ENCODE results near the gene HEG1.
A peak's percentile ranks its signal among the peaks of the same experiment; 100 is the strongest.
"Not testable (repeated sequence)": the region's sequence is repeated elsewhere in the genome, so short reads cannot be mapped to it uniquely, and the experiment has no call there.

The HEG1 gene

DNA sequence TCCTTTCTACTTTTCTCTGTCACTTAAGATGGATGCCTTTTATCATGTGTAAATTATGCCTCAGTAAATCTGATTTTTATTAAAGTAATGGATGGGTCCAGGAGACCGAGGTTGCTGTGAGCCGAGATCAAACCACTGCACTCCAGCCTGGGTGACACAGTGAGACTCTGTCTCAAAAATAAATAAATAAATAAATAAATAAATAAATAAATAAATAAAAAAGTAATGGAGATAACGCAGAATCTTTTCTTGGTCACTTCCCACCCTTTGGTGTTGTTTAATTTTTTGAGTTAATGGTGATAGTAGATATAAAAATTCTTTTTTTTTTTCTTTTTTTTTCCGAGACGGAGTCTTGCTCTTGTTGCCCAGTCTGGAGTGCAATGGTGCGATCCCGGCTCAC, 77.2 kb downstream of the HEG1 start:
- DNase-seq: no peak

- peak; percentile 42 to 59 for DNase-seq
Measured at GRCh38 chr3:124976383-124976782, 79.4 kb downstream of the HEG1 start.

- peak in 1 of 2 experiments; percentile 51 for DNase-seq
Measured at GRCh38 chr3:124974691-124975090, 81.1 kb downstream of the HEG1 start.

GRCh38 chr3:124973290-124973689, 82.5 kb downstream of the HEG1 start:
- DNase-seq: peak; percentile 63 to 64

- DNase-seq: peak; percentile 79 to 89
Measured at GRCh38 chr3:124972457-124972856, 83.3 kb downstream of the HEG1 start.

GRCh38 chr3:124969963-124970722, 85.7 kb downstream of the HEG1 start:
- DNase-seq: no peak

DNA sequence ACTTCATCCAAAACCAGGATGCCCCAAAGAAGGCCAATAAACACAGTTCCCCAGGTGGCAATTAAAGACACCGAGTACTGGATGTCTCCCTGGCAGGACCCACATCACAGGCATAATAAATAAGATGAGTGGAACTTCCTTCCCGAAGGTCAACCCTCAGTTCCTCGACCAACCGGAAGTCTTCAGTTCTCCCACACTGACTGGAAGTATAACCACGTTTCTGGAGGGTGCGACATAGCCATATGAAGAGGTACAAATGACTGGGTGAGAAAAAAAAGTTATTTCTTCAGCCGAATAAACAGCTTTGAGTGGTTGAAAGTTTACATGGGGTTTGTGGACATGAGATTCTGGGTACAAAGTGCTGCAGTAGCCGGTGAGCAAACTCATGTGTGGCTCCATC, 86.6 kb downstream of the HEG1 start:
- DNase-seq: no peak

GRCh38 chr3:124967964-124968363, 87.8 kb downstream of the HEG1 start:
- DNase-seq: no peak

DNA sequence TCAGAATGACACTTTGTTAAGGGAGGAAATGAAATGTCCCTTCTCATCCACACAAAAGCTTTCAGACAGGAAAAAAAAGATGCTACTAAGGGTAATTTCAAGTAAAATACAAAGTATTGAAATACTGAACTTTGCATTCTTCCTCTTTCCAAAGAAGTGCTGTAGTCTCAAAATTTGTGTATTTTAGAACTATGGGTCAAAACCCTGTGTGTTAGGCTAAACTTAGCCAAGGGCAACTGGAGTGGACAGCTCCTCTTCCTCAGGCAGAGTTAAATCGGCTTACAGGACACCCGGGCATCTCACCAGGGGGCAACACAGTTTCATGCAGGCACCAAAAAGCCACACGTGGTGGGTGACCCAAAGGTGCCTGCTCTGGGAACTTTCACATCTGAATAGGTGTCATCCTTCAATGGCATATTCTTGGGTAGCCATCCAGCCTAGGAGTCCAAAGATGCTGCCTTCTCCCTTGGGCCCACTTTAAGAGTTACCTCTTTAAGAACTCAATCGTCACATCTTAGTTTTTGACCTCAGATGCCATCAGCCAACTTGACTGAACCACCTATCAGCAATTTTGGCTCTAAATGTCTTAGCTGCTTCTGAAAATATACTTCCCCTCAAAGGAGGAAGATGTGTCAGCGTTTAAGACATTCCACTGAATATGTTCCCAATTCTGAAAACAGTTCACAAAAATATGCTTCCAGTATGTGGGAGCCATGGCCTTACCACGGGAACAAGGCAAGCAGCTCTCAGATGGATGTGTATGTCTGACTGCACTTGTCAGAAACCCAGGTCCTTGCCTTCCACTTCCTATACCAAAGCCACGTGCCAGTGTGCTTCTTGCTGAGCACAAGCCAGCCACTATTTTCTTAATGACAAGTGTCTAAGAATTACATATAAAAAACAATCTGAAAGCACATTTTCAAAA, 89.0 kb downstream of the HEG1 start:
- DNase-seq: no peak

GRCh38 chr3:124965413-124965812, 90.4 kb downstream of the HEG1 start:
- no peak for DNase-seq

DNA sequence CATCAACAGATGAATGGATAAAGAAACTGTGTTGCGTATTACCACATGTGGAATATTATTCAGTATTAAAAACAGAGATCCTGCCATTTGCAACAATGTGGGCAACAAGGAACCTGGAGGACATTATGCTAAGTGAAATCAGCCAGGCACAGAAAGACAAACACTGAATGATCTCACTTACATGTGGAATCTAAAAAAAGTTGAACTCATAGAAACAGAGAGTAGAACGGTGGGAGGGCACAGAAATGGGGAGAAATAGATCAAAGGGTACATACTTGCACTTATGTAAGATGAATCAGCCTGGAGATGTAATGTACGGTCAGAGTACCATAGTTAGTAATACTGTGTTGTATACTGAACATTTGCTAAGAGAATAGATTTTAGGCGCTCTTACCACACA, 91.4 kb downstream of the HEG1 start:
- DNase-seq: no peak

DNA sequence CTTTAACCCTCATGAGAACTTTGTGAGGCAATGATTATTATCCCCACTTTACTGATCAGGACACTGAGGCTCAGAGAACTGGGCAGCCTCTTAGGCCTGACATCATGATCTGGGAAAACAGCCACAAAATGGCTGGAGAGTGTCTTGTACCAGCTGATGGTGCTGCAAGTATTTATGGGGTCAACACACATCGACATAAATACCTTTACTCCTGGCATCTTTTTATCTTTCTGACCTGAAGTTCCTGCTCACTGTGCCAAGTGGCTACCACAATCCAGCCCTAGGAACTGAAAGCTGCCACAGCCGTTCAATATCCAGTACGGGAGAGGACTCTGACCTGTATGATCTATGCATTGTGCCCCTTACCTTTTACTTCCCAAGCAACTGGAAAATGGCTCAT, 92.0 kb downstream of the HEG1 start:
- no peak for DNase-seq

- no peak for DNase-seq
Measured at GRCh38 chr3:124962403-124962940, 93.3 kb downstream of the HEG1 start.

DNA sequence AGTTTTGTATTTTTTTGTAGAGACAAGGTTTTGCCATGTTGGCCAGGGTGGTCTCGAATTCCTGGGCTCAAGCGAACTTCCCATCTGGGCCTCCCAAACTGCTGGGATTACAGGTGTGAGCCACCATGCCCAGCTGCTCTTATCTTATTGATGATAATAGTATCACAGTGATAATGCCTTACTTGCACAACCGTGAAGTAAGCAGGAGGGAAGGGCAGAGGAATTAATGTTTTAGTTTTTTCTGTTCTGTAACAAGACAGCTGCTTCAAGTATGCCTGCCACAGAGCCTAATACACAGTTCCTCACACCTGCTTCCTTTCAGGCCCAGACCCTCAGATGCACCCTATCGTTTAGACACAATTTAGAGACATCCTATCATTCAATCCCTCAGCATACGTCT, 95.1 kb downstream of the HEG1 start:
- no peak for DNase-seq

- no peak for DNase-seq
Measured at GRCh38 chr3:124960105-124960504, 95.7 kb downstream of the HEG1 start.

GRCh38 chr3:124957951-124958350, 97.8 kb downstream of the HEG1 start:
- not testable (repeated sequence) for DNase-seq

DNA sequence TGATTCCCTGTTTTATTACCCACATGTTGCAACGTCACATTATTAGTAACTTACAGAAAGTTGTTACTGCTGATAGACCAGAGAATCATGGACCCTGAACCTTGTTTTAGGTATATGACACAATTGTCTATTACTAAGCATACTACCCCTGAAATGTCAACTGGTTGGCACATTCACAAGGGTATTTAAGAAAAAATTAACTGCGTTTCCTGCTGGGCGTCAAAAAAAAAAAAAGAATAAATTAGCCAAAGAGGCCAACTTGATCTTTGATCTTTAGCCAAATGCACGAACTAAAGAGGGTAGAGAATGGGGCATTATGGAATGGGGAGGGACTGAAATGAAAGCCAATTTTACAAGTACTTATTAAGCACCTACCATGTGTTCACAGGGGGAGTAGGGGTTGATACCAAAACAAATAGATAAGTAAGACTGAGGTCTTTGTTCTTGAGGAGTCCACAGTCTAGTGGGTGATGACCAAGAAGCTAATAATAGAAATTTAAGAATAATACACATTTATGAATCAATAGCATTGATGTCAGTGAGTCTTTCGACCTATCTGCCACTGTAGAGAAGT, 103.4 kb downstream of the HEG1 start:
- no peak for DNase-seq

DNA sequence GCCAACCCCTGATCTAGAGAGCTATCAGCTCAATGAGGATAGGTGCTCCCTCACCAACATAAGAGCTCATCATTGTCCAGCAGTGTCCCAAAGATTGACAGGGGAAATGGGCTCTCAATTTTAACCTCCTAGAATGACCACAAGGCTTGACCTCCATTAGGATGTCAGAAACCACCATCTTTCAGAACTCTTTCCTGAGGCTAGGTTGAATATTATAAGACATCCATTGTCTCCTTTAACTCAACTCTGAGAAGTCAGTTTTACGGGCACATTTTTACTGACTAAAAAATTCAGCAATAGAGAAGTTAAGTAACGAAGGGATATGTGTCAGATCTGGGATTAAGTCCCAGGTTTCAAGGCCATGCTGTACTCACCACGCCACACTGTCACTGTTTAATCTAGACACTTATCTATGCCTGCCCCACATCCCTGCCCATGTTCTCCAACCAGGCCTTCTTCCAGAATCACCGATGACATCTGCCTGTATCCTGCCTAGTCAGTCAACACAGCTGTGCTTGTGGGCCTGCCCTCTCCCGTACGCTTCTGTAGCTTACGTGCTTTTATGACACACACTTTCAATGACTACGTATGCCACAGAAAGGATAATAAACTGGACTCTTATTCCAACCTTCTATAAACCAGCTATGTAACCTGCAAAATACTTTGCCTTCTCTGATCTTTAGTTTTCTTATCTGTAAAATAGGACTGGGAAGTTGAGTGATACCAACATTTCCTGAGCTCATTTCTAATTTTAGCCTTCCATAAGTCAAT, 104.1 kb downstream of the HEG1 start:
- no peak for DNase-seq

- no peak for DNase-seq
Measured at GRCh38 chr3:124950026-124950425, 105.8 kb downstream of the HEG1 start.

- no peak for DNase-seq
Measured at GRCh38 chr3:124942613-124943012, 113.2 kb downstream of the HEG1 start.

DNA sequence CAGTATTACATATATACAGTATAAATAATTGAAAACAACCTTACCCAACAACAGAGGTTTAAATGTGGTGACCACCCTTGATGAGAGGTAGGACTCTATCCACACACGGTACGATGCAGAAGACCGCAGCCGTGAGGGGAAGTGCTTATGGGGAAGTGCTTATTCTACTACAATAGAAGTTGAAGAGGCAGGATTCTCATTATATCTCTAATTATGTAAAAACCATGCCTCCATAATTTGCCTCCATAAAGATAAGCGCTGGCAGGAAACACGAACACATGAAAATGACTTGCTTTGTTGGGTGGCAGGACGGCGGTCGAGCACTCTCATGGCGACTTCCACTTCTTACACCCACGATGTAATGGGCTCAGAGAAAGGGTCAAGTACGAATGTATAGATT, 114.0 kb downstream of the HEG1 start:
- DNase-seq: peak in 1 of 2 experiments; percentile 35

DNA sequence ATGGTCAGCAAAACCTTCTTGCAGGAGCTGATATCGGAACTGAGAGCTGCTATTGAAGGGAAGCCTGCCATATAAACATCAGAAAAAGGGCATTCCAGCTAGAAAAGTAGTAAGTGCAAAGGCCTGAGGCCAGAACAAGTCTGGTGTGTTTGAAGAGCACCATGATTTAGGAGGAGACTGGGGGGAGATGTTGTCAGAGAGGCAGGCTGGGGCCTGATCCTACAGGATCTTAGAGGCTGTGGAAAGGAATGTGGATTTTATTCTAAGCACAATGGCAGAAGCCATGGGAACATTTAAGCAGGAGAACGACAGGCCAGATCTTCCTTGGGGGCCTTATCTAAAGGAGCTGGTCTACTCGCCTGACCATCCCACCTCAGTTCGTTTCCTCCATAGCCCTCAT, 116.1 kb downstream of the HEG1 start:
- DNase-seq: no peak

DNA sequence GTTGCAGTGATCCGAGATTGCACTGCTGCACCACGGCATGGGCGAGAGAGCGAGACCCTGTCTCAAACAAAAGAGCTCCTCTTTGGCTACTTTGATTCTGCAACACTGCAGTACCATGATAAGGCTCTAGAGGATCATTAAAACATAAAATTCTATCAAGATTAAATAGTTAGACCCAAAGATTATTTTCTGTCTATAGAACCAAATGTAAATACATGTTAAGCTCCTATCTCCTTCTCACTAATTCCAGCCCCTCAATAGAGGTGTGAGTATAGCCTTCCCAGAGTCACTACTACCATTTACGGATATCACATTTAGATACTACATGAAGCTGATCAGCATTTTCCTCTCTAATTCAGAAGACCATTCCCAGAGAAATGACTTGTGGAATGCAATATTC, 116.9 kb downstream of the HEG1 start:
- no peak for DNase-seq

Data from NCI-H526 (cell line).